Measurements from ENCODE around the gene RP2. TPM values are rescaled to one million over a fixed set of nuclear protein-coding genes. Genes with fewer than 3 reads are reported as not detected.
A peak's percentile ranks its signal among the peaks of the same experiment; 100 is the strongest.

The RP2 gene
- total and polyA plus RNA-seq, 9 of the 15 experiments (the other 6 are each of a cell fraction or from before 2014, with no cell fraction given) = 2.0 to 6.9 (median 3.5) TPM

- TF ChIP-seq ZNF511 (CRISPR knock-in tag; IDR thresholded peaks at IDR 0.05) (no peak), ATF3 (IDR thresholded peaks at IDR 0.05) (peak; percentile 10; the same call in 1 of the 2 replicates), ATF3 (CRISPR knock-in tag; conservative IDR thresholded peaks at IDR 0.05) (no peak), HMBOX1 (IDR thresholded peaks at IDR 0.05) (no peak), PML (IDR thresholded peaks at IDR 0.05; ENCODE audit: low read length) (no peak), MYC (IDR thresholded peaks at IDR 0.05; ENCODE audit: low read depth, low read length) (no peak), MYC (CRISPR knock-in tag; IDR thresholded peaks at IDR 0.05; ENCODE audit: borderline replicate concordance, low read depth) (no peak)
Observed at GRCh38 chrX:46791927-46792809, 44.7 kb upstream of the RP2 start (continued).

GRCh38 chrX:46792810-46793188 is 44.0 kb upstream of the RP2 start:
- Histone ChIP-seq H3K4me1 (replicated peaks in 1 of 2; ENCODE audit: control insufficient read depth in 2 of 2, insufficient read depth in 2 of 2, low read length in 2 of 2) (no peaks in the 10 kb centered on the region), H3K79me2 (ENCODE audit: control insufficient read depth, insufficient read depth, low read length) (no peaks in the 10 kb centered on the region), H3K27me3 (ENCODE audit: control insufficient read depth in 2 of 2, insufficient read depth in 2 of 2, low read length in 2 of 2) (0 out of 5 replicates have a peak, but pooled peaks cover 0 to 4% of the 10 kb centered on the region in 2 experiments), H3K4me2 (ENCODE audit: insufficient read depth, low read length) (no peak overlapping the region), H3K27ac (ENCODE audit: extremely low read depth, low read depth, low read length) (no peak overlapping the region), H3K36me3 (ENCODE audit: control insufficient read depth, insufficient read depth, low read length) (no peaks in the 10 kb centered on the region), H3K4me3 (no peak overlapping the region), H3K9ac (ENCODE audit: insufficient read depth in 1 of 2, low read depth in 2 of 2, low read length in 2 of 2) (no peak overlapping the region), H3K9me3 (replicated peaks; ENCODE audit: control insufficient read depth, insufficient read depth, low read depth, low read length) (no peaks in the 10 kb centered on the region), H3K9me1 (ENCODE audit: control insufficient read depth, insufficient read depth, low read length) (no peaks in the 10 kb centered on the region), H4K20me1 (replicated peaks; ENCODE audit: control insufficient read depth, insufficient read depth, low read length) (no peaks in the 10 kb centered on the region), H2AFZ (ENCODE audit: low read depth, low read length) (no peak overlapping the region)
- no peak for TF ChIP-seq NCOA4 (IDR thresholded peaks at IDR 0.05; ENCODE audit: partially characterized antibody)
- ChIA-PET POLR2A (no interaction called here), CTCF (ENCODE audit: low intra/inter-chr PET ratio) (no interaction called here)
- in situ Hi-C loops (cut with MboI) = no loop called here
- FAIRE-seq (no peak), DNase-seq (ENCODE audit: extremely low read depth in 1 of 4, low spot score in 3 of 4) (no peak), ATAC-seq (no peak)
- 15% methylated on average over 4 of the region's 4 CpGs for WGBS (ENCODE audit: insufficient coverage, low coverage, missing lambda C conversion rate)
- intact Hi-C loops (cut with micrococcal nuclease) = no loop called here
- BruUV-seq (replicated peaks) = no TSS peak

Measured in K562 (cell line).